Spleen (tissue), 11 donors: ENCODE data around the gene DHRS1. TPM values are rescaled to one million over a fixed set of nuclear protein-coding genes. Genes with fewer than 3 reads are reported as not detected.
A peak's percentile ranks its signal among the peaks of the same experiment; 100 is the strongest.

Experiments
- DNase-seq: peaks from one replicate; pipeline ENCODE4 v3.0.0-alpha.2; 2020
- H3K27ac ChIP-seq, 8 donors: fragments of 200-600 bp; sonication (generic) in 7 of 8; 1 replicate in 4 of 8; 2 replicates in 4 of 8; pipeline versions ENCODE4 v1.5.0 to v1.8.0; 2016 to 2021; ENCODE audit warnings: inconsistent platforms in 4 of 8, mild to moderate bottlenecking in 4 of 8, moderate library complexity in 1 of 8
- H3K27me3 ChIP-seq, 7 donors: fragments of 200-600 bp; sonication (generic) in 6 of 7; replicated peaks in 1 of 7; 1 replicate in 4 of 7; 2 replicates in 3 of 7; pipeline versions ENCODE4 v1.5.0 to v1.8.0; 2016 to 2021; ENCODE audit warnings: inconsistent platforms in 3 of 7, mild to moderate bottlenecking in 1 of 7
- H3K36me3 ChIP-seq, 6 donors: fragments of 200-600 bp; sonication (generic) in 5 of 6; 1 replicate in 4 of 6; 2 replicates in 2 of 6; pipeline versions ENCODE4 v1.5.0 to v1.8.0; 2016 to 2021; ENCODE audit warnings: inconsistent platforms in 2 of 6
- H3K4me1 ChIP-seq, 6 donors: fragments of 200-600 bp; sonication (generic) in 5 of 6; 1 replicate in 3 of 6; 2 replicates in 3 of 6; pipeline versions ENCODE4 v1.5.0 to v1.8.0; 2016 to 2021; ENCODE audit warnings: inconsistent platforms in 3 of 6
- H3K4me3 ChIP-seq, 8 donors: fragments of 200-600 bp; sonication (generic) in 7 of 8; 1 replicate in 4 of 8; 2 replicates in 4 of 8; pipeline versions ENCODE4 v1.5.0 to v1.8.0; 2016 to 2021; ENCODE audit warnings: inconsistent platforms in 4 of 8, mild to moderate bottlenecking in 4 of 8, moderate library complexity in 2 of 8
- H3K9me3 ChIP-seq, 8 donors: fragments of 200-600 bp; sonication (generic) in 7 of 8; 1 replicate in 4 of 8; 2 replicates in 4 of 8; pipeline versions ENCODE4 v1.5.0 to v1.8.0; 2016 to 2021; ENCODE audit warnings: inconsistent platforms in 4 of 8
- CTCF ChIP-seq, 11 experiments: fragments of 200-600 bp in 7 of 11; fragments of 450-650 bp in 4 of 11; sonication (generic) in 4 of 11; IDR thresholded peaks in 8 of 11; conservative IDR thresholded peaks in 3 of 11; 1 replicate in 7 of 11; 2 replicates in 4 of 11; pipeline versions ENCODE4 v1.4.0 to v1.8.0; 2016 to 2021; ENCODE audit warnings: antibody characterized with exemption in 11 of 11, inconsistent platforms in 4 of 11, mild to moderate bottlenecking in 1 of 11
- POLR2A ChIP-seq, 3 donors: fragments of 450-650 bp; IDR thresholded peaks; one replicate each; pipeline ENCODE4 v1.5.1; 2017; ENCODE audit warnings: antibody characterized with exemption in 3 of 3, mild to moderate bottlenecking in 1 of 3
- POLR2AphosphoS5 ChIP-seq, 3 donors: sonication (generic); formaldehyde crosslinking; IDR thresholded peaks; one replicate each; pipeline ENCODE4 v1.5.1; 2017; ENCODE audit warnings: antibody characterized with exemption in 3 of 3
- WGBS, 5 donors: extraction: QIAGEN DNeasy Blood & Tissue Kit in 3 of 5; methylation state at CpG; one replicate each; pipeline versions ENCODE4 v1.1.5 to v1.1.7; 2013 to 2018; 5-methylcytosine and 5-hydroxymethylcytosine counted together
- intact Hi-C: fragments of 100-400 bp; cut with DNase I; formaldehyde crosslinking; loops from one replicate; pipeline ENCODE4 v1.15.0; 2023; ENCODE audit warnings: low total_unique reads
- polyA plus RNA-seq, 3 donors: library from polyadenylated mRNA; stranded (reverse); fragments of 200-250 nt; gene quantifications; one replicate each; pipeline ENCODE4 v1.2.1, GENCODE V29; 2013
- total RNA-seq, 7 donors: library from RNA; depleted of rRNA in 3 of 7; stranded (reverse); fragments of >200 nt in 3 of 7; fragmentation: NEBNext Ultra II Directional in 4 of 7; extraction: Animal tissue kit (Norgen Biotek cat#: 25700) in 4 of 7; gene quantifications; one replicate each; pipeline versions ENCODE4 v1.1.0 to v1.2.1, GENCODE V29; 2016 to 2021
- donor health status: healthy with polysubstance abuse.
- donor health status: DM: no; HTN: no; CAD: no; lungs with moderate emphysema.
- donor health status: DM: no; HTN: no; CAD: no.
- donor health status: Bipolar disorder and iron deficiency.
- donor health status: healthy.
- donor health status: DM: no; HTN: no; CAD: no.
- donor health status: DM: yes; HTN: yes; CAD: no.

The DHRS1 gene
- total and polyA plus RNA-seq, 10 donors, result 22.0 to 56.1 (median 33.1) TPM

GRCh38 chr14:24304019-24304387, 4.4 kb upstream of the DHRS1 start:
- Histone ChIP-seq H3K4me1 (peaks cover 23 to 90% (median 64%) of the 10 kb centered on the region in 6 donors), H3K4me3 (no peak overlapping the region), H3K36me3 (peaks cover 4 to 79% (median 65%) of the 10 kb centered on the region in 6 donors), H3K27ac (peak overlapping the region in 3 of 8 donors; percentile 34 to 64 (median 40)), H3K27me3 (no peaks in the 10 kb centered on the region), H3K9me3 (no peaks in the 10 kb centered on the region)
- TF ChIP-seq CTCF (IDR thresholded peaks at IDR 0.05 in 8 of 11, conservative IDR thresholded peaks at IDR 0.05 in 3 of 11) (no peak), POLR2AphosphoS5 (IDR thresholded peaks at IDR 0.05) (peak in 1 of 3 donors; percentile 35)
- intact Hi-C loops, result no loop called here
- DNase-seq, result no peak
- WGBS, 5 donors, result 95 to 99% (median 96%) methylated on average over 11 of the region's 11 CpGs

- no peak for DNase-seq
- H3K27ac ChIP-seq, result peak overlapping the region; percentile 85 to 95 (median 90)
- intact Hi-C loops, result no loop called here
- peaks cover 31 to 81% (median 69%) of the 10 kb centered on the region in 6 donors for H3K4me1 ChIP-seq
- H3K27me3 ChIP-seq, result no peaks in the 10 kb centered on the region
- H3K9me3 ChIP-seq, result no peaks in the 10 kb centered on the region
- H3K4me3 ChIP-seq, result peak overlapping the region; percentile 87 to 99 (median 96)
- TF ChIP-seq POLR2A (IDR thresholded peaks at IDR 0.05), result no peak
- TF ChIP-seq CTCF (IDR thresholded peaks at IDR 0.05 in 8 of 11, conservative IDR thresholded peaks at IDR 0.05 in 3 of 11), result no peak
- no peak for TF ChIP-seq POLR2AphosphoS5 (IDR thresholded peaks at IDR 0.05)
- WGBS, 5 donors, result 34 to 42% (median 36%) methylated on average over 16 of the region's 16 CpGs
- H3K36me3 ChIP-seq, result peaks cover 4 to 60% (median 49%) of the 10 kb centered on the region in 6 donors
Observed at GRCh38 chr14:24300326-24300980, 873 bp upstream of the DHRS1 start.

GRCh38 chr14:24298892-24299254, 707 bp downstream of the DHRS1 start:
- peaks cover 3 to 60% (median 38%) of the 10 kb centered on the region in 6 donors for H3K36me3 ChIP-seq

More at GRCh38 chr14:24298892-24299254, 707 bp downstream of the DHRS1 start:
- TF ChIP-seq POLR2AphosphoS5 (IDR thresholded peaks at IDR 0.05) (no peak), POLR2A (IDR thresholded peaks at IDR 0.05) (no peak), CTCF (IDR thresholded peaks at IDR 0.05 in 8 of 11, conservative IDR thresholded peaks at IDR 0.05 in 3 of 11) (no peak)
- no peak for DNase-seq
- no peaks in the 10 kb centered on the region for H3K27me3 ChIP-seq
- WGBS, 5 donors, result 42 to 73% (median 46%) methylated on average over 7 of the region's 7 CpGs
- intact Hi-C loops, result loop anchor here (2.0 kb wide), 1 partner anchor 56 kb away; the partner anchor contains the start of gene TINF2
- H3K9me3 ChIP-seq, result no peaks in the 10 kb centered on the region
- H3K4me3 ChIP-seq, result peak overlapping the region; percentile 87 to 99 (median 96)
- H3K4me1 ChIP-seq, result peaks cover 31 to 66% (median 59%) of the 10 kb centered on the region in 6 donors
- peak overlapping the region in 7 of 8 donors; percentile 85 to 95 (median 92) for H3K27ac ChIP-seq
